Bronchus fibroblast of lung (primary cell): ENCODE results near the gene KRCC1. TPM values are rescaled to one million over a fixed set of nuclear protein-coding genes. Genes with fewer than 3 reads are reported as not detected.

Source experiments
- total RNA-seq: library from RNA; depleted of rRNA; stranded (reverse); fragments of >200 nt; gene quantifications from 2 replicates; pipeline ENCODE4 v1.2.3, GENCODE V29; 2015

The KRCC1 gene
- 12.5 and 15.1 TPM in 2 replicates for total RNA-seq

DNA sequence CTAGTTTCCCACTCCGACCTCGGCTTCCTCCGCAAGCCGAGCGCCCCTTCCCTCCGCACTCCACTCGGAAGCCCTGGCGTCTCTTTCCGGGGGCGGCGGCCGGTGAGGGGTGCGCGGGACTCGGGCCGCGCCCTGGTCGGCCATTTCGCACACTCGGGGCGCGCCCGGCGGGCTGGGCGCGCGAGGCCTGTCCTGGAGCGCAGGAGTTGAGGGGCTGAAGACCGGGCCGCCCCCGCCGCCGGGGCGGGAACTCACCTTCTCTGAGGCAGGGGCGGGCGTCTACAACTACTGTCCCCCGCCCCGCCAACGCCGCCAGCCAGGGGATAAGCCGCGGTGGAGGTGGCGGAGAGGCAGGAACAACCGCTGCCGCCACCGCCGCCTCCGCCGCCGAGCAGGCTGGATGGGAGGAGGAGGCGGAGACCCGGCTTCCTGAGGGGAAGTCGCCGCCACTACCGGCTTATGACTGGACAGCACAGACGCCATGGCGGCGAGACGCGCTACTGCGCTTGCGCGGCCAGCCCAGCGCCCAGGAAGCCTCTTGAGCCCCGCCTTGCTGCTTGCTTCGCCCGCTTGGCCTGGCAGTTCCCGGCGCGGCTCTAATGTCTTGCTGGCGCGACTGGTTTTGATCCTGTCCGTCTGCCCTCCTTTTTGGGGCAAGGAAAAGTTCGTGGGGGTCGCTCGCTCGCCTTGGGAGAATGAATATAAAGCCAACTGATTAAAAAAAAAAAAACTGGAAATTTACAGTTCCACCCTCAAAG, at the start of gene KRCC1:
TSS of gene KRCC1 (minus strand) at position 413 of the 758 bp plus-strand sequence. CDS start 27,220 bp downstream, outside the sequence.

DNA sequence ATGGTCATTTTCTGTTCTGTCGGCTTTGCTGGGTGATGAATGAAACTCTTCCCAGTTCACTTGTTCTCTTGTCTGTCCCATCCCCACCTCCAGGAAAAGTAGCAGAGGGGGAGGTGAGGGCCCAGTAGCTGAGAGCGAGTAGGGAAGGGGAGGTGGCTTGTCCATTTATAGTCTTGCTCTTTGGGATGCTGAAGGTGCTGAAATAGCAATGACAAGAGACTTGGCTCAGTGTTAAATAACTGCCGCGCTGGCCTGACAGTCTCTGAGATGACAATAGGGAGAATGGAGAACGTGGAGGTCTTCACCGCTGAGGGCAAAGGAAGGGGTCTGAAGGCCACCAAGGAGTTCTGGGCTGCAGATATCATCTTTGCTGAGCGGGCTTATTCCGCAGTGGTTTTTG, 12.0 kb upstream of the KRCC1 start, which contains the start of gene SMYD1:
TSS of gene SMYD1 (plus strand) at position 228 of the 400 bp plus-strand sequence. CDS start at position 268, 40 bp downstream.

DNA sequence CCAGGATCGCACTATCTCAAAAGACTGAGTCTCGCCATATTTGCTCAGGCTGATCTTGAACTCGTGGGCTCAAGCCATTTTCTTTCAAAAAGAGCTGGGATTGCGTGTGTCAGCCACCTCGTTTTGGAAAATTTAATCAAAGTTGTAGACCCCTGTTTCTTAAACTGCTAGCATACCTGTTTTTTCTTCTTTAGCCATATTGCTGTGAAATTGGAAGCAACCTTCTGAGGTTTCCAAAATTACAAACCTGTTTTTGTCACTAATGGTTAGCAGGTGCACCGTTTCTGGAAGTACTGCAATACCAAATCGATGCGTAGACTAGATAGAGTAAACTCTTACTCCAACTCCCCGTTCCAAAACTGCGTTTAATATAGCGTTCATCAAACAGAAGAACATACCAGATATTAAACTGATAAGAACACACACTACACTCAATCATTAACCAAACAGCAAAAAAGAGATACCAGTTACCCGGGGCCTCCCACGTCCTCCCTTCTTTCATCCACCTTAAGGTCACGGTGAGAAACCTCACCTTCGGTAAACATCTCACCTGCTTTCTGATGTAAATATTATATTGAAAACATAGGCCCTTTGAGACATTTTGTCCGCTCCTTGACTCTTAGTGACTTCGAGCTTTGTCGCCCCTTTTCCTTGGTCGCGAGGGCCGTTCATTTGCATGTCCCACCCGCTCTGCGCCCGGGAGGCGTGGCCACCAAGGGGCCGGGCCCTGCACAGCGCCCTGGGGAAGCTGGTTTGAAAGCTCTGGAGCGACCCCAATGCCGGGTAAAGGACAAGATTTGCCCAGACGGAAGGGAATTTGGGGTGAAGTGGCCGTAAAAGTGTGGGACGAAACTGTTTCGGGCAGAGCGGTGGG, 39.3 kb downstream of the KRCC1 start, which contains the start of gene RNU2-63P:
TSS of gene RNU2-63P (minus strand) at position 462 of the 874 bp plus-strand sequence.

Other genes with a start within 250 kb of the KRCC1 start
- 1.8 TPM in 1 of 2 replicates, not detected in the other for gene RGPD2, start 230.0 kb downstream of the KRCC1 start, total RNA-seq
- gene RNU2-63P, start 39.2 kb downstream of the KRCC1 start, total RNA-seq: not detected in 2 replicates
- not detected in 2 replicates for gene SMYD1, start 12.0 kb upstream of the KRCC1 start, total RNA-seq
- gene FABP1, start 72.3 kb upstream of the KRCC1 start, total RNA-seq: not detected in 2 replicates
- gene THNSL2, start 114.6 kb upstream of the KRCC1 start, total RNA-seq: 6.2 and 6.4 TPM in 2 replicates